ENCODE data around the gene KRTAP6-2. TPM values are rescaled to one million over a fixed set of nuclear protein-coding genes. Genes with fewer than 3 reads are reported as not detected.

Gene KRTAP6-2
- not detected in 2 replicates for total RNA-seq

DNA sequence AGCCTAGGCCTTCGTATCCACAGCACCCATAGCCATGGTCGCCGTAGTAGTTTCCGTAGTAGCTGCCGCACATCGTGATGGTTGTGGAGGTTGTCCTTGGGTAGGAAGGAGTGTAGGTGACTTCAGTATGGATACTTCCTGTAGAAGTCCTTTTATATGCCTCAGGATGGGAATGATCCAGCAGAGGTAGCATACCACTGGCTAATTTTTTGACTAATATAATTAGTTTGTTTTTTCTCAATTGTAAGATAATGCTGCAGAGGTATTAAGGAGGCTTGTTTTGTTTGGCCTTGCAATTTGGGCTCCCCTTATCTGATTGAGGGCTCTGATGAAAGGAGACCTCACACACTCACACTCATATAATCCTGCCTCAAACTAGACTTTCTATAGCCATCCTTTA, at the start of gene KRTAP6-2:
KRTAP6-2 (minus strand) TSS at position 101 of the 400 bp plus-strand sequence; CDS start at position 73, 28 bp downstream.
- no peak within 1 kb of the TSS for H3K4me3 ChIP-seq (ENCODE audit: low read depth, low read length)
- no peak for DNase-seq (ENCODE audit: low read depth)
- no peak for TF ChIP-seq CTCF (conservative IDR thresholded peaks at IDR 0.05; ENCODE audit: low read depth, low read length)

- DNase-seq (ENCODE audit: low read depth) = no peak
- no peak overlapping the region for H3K4me3 ChIP-seq (ENCODE audit: low read depth, low read length)
- no peak for TF ChIP-seq CTCF (conservative IDR thresholded peaks at IDR 0.05; ENCODE audit: low read depth, low read length)
Observed at GRCh38 chr21:30646904-30647414, 48.3 kb upstream of the KRTAP6-2 start.

DNA sequence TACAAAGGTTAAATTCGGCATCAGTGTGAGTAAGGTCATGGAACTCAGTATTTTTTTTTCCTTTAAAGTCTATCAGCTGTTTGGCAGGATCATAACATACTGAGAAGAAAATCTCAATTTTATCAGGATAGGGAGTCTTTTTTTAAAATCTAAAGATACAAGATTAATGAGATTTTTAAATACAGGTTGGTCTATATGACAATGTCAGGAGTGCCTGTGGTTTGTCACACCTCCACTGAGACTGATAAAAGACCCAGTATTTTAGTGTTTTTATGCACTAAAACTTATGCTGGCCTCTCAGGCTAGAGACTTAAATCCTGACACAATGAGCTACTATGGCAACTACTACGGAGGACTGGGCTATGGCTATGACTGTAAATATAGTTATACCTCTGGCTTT, 43.9 kb upstream of the KRTAP6-2 start, which contains the start of gene KRTAP20-3:
KRTAP20-3 (plus strand) TSS at position 301 of the 400 bp plus-strand sequence.
- no peak for TF ChIP-seq CTCF (conservative IDR thresholded peaks at IDR 0.05; ENCODE audit: low read depth, low read length)
- no peak for DNase-seq (ENCODE audit: low read depth)
- H3K4me3 ChIP-seq (ENCODE audit: low read depth, low read length) = no peak within 1 kb of the TSS

GRCh38 chr21:30638686-30639085, 40.0 kb upstream of the KRTAP6-2 start:
- no peak for DNase-seq (ENCODE audit: low read depth)
- H3K4me3 ChIP-seq (ENCODE audit: low read depth, low read length) = no peak overlapping the region
- TF ChIP-seq CTCF (conservative IDR thresholded peaks at IDR 0.05; ENCODE audit: low read depth, low read length) = no peak

DNA sequence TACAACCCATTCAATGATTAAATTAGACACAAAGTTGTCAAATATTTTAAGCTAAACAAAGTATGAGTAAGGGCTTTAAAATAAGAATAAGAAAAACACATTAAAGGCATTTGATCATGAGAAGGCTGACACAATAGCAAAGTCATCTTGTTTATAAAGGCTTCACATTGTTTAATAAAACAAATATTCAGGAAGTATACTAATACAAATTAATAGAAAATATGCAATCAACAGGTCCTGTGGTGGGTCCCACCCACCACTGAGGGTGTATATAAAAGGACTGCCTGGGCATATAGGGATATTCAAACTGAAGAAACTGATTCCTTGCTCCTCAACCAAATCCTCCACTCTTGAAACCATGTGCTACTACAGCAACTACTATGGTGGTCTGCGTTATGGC, 36.2 kb upstream of the KRTAP6-2 start, which contains the start of gene KRTAP20-2:
KRTAP20-2 (plus strand) TSS at position 301 of the 400 bp plus-strand sequence; CDS start at position 359, 58 bp downstream.
- no peak within 1 kb of the TSS for H3K4me3 ChIP-seq (ENCODE audit: low read depth, low read length)
- no peak for TF ChIP-seq CTCF (conservative IDR thresholded peaks at IDR 0.05; ENCODE audit: low read depth, low read length)
- DNase-seq (ENCODE audit: low read depth) = no peak

DNA sequence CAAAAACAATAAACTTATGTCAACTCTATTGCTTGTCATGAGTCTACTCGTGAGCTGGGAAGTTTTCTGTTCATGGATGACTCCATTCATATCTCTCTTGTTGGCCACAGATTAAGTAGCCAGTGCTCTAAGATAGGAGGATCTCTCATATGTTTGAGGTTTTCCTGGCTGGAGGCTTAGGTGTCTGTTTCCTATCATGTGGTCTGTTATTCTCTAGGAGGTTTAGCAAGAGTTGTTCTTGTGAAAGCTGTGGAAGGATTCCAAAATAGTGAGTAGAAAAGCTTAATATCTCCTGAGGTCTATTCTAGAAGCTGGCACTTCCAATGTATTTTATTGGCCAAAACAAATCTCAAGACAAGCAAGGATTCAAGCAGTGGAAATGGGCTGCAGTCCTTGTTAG, 30.5 kb upstream of the KRTAP6-2 start:
- TF ChIP-seq CTCF (conservative IDR thresholded peaks at IDR 0.05; ENCODE audit: low read depth, low read length) = no peak
- H3K4me3 ChIP-seq (ENCODE audit: low read depth, low read length) = no peak overlapping the region
- DNase-seq (ENCODE audit: low read depth) = no peak

DNA sequence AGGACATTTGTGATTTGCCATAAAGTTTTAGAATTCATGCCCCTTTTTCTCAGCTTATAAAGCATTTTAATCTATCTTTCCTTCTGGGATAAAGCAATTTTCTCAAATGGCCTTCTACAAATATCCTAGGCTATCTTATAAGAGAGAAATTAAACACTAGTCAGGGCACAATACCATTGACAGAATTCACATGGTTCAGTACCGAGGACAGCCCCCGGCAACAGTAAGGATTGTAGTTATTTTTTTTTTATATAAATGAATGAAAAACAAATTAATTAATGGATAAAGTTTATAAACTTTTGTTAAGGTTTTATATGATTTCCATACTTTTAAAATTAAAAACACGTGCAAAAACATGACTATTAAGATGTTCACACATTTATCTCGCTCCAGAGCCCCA, 29.4 kb upstream of the KRTAP6-2 start:
- no peak overlapping the region for H3K4me3 ChIP-seq (ENCODE audit: low read depth, low read length)
- no peak for TF ChIP-seq CTCF (conservative IDR thresholded peaks at IDR 0.05; ENCODE audit: low read depth, low read length)
- no peak for DNase-seq (ENCODE audit: low read depth)
